GM10266 (cell line): ENCODE data around the gene RPP40.

Experiments
- DNase-seq: peaks from one replicate; pipeline ENCODE4 v3.0.0; 2012; ENCODE audit errors: extremely low spot score
- CTCF ChIP-seq: IDR thresholded peaks from 2 replicates; pipeline ENCODE4 v1.5.1; 2012; ENCODE audit warnings: mild to moderate bottlenecking, low read depth; ENCODE audit not compliant: control insufficient read depth, insufficient read depth; ENCODE audit errors: missing control alignments

The RPP40 gene

DNA sequence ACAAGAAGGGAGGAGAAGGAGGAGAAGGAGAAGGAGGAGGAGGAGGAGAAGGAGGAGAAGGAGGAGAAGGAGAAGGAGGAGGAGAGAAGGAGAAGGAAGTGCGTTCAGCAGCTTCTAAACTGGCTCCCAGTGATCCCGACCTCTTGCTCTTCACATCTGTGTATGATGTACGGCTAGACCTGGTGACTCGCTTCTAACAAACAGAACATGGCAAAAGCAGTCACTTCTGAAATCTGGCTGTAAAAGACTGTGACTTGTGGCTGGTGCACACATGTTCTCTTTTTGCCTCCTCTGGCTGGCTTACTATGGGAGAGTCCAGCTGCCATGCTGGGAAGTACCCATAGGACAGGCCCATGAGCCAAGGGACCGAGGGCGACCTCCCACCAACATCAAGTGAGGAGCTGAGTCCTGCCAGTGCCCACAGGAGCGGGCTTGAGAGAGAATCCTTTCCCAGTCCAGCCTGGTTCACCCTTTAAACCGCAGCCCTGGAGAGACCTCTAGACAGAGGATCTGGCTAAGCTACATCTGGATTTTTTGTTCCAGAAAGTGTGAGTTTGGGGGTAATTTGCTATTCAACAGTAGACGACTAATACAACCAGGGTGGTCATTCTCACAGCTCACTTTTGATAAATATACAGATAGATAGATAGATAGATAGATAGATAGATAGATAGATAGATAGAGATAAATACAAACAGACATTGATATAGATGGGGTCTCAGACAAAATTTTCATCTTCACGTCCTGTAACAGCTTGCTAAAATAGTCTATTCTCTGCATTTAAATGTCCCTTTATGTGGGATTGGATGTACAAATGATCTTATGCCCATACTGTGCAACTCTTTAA lies 42.3 kb downstream of the RPP40 start:
- no peak for TF ChIP-seq CTCF
- no peak for DNase-seq

- no peak for DNase-seq
- no peak for TF ChIP-seq CTCF
These were observed 45.2 kb downstream of the RPP40 start for GRCh38 chr6:4958624-4959023.

DNA sequence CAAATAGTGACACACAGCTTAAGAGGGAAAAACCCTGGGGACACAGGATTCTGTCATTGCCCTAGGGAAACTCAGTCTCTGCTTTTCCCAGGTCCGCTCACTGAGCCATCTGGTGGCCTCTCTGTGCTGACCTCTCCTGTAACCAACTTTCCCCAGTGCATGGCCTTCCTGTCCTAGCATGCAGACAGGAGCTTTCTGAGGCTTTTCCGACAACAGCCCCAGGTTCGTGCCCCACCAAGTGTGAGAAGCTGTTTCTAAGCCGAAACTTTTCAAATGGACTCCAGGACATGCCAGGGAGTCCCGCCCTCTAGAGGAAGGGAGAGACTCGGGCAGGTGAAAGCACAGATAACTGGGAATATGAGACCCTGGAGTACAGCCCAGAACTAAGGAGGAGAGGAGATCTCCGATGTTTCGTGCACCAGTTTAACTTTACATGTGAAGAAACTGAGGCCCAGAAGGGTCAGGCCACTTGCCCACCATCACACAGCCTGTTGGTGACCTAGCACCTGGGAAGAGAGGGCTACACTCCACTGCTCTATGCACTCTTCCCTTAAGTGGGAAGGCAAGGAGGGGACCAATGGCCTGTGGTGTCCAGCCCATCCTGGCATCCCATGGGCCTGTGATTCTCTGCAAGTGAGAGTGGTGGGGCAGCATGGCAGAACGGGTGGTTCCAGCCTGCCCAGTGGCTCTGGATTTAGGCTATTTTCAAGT lies 46.2 kb downstream of the RPP40 start:
- DNase-seq: no peak
- TF ChIP-seq CTCF: no peak

DNA sequence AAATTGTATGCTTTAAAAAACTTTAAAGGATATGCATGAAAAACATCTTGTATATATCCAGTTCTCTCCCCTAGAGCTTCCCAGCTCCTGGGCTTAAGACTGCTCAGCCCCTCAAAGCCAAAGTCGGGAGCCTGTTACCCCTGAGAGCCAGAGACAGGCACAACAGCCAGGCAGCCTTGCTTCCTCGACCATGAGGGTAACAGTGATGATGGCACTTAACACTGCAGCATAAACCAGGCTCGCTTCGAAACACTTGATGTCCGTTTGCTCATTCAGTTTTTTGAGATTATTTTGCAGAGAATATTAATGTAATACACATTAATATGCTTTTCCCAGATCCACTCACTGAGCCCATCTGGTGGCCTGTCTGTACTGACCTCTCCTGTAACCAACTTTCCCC lies 47.2 kb downstream of the RPP40 start:
- no peak for TF ChIP-seq CTCF
- no peak for DNase-seq

DNA sequence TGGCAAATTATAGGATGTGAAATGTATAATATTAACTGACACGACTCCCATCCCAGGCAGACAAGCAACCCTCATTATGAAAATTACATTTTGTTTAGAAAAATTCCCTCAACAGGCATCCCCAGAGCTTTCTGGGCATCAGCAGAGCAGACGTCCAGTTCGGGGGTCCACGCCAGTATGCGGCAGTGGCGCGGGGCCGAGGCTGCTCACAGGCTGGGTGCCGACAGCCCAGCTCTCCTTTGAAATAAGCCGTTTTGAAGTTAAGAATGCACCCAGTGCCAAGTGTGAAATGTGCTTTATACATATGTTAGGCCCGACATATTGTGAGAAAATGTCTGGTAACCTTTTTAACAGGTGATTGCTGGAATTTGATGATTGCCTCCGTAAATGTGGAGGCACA lies 50.4 kb downstream of the RPP40 start:
- TF ChIP-seq CTCF: no peak
- DNase-seq: no peak

GRCh38 chr6:4950836-4951533 lies 52.9 kb downstream of the RPP40 start:
- TF ChIP-seq CTCF: no peak
- no peak for DNase-seq

DNA sequence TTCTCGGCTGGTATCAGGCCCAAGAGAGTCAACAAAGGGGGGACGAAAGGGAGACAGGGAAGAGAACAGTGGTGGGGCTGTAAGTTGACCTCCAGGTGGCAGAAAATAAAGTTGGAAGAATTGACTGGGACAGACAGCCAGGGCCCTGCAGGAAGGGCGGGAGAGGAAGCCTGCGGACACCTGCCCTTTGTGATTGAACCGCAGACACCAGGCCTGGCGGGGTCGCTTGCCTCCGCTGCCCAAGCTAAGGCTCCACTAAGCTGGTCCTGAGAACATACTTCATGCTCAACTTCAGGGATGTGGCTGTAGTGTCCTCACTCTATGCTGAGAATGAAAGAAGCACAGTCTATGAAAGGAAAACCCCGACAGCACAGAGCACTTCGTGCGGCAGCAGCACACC lies 53.8 kb downstream of the RPP40 start:
- no peak for DNase-seq
- TF ChIP-seq CTCF: no peak
